NCI-H446 (cell line): ENCODE measurements around the gene HELQ.

Experiments used
- DNase-seq, 2 experiments: peaks; one replicate each; lab custom pipeline; 2025; lab: John Stamatoyannopoulos, UW

Gene HELQ

GRCh38 chr4:83440148-83440814 is 15.3 kb downstream of the HELQ start:
- no peak for DNase-seq

DNA sequence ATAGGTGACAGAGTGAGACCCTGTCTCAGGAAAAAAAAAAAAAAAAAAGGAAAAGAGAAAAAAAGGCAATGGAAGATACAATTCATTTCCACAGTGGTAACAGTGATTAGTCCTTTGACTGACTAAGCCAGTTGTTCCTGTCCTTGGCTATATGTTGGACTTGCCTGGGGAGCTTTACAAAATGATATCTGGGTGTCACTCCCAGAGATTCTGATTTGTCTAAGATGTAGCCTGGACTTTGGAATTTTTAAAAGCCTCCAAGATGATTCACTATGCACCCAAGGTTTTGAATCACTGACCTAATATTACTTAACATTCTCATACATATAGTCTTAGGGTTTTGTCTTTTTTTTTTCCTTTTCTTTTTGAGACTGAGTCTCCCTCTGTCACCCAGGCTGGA is 16.9 kb downstream of the HELQ start:
- no peak for DNase-seq

GRCh38 chr4:83436680-83437079 is 18.9 kb downstream of the HELQ start:
- no peak for DNase-seq

- no peak for DNase-seq
Observed at GRCh38 chr4:83431200-83431599, 24.4 kb downstream of the HELQ start.

DNA sequence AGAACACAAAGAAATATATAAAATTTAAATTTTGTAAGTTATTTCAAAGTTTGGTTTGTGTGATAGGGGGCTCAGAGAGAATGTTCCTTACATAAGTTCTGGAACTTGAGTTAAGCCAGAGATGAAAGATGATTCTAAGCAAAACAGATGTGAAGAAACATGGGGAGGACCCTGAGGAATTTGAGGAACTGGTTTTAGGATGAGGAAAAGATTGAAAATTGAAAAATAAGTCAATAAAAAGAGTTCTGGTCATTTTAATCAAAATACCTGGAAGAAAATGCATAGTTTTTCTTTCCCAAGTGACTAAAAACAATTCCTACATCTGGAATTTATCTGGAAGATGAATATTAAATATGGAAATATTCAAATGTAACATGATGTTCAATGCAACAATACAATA is 37.4 kb downstream of the HELQ start:
- no peak for DNase-seq

DNA sequence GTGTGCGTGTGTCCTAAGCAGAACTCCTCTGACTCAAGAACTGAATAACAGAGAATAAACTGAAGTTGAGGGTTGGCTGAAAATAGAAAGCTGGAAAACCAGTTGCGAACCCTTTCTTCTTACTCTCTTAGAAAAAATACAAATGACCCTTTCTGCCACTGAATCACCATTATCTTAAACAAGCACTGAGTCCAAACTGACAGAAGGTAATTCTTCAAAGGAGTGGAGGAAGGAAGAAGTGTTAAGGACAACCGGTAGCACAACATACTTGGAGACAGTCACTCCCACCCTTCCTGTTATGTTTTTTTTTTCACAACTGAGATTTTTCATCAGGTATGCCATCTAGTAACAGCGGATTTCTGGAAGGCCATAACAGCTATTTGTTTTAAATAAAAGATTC is 38.1 kb downstream of the HELQ start:
- DNase-seq: no peak

DNA sequence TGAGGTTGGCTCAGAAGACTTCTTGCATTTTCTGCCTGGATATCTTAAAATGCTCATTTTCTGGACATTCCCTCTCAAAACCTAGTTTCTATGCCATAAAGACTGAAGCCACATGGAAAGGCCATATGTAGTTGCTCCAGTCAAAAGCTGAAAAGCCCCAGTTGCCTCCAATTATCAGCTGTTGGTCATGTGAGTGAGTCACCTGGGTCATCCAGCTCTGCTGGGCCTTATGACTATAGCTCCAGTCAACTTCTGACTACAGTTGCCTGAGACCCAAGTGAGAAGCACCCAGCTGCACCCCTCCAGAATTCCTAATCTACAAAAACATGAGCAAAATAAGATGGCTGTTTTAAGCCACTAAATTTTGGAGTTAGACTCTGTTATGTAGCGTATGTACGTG is 41.9 kb downstream of the HELQ start:
- no peak for DNase-seq

GRCh38 chr4:83408908-83409307 is 46.7 kb downstream of the HELQ start:
- DNase-seq: no peak

DNA sequence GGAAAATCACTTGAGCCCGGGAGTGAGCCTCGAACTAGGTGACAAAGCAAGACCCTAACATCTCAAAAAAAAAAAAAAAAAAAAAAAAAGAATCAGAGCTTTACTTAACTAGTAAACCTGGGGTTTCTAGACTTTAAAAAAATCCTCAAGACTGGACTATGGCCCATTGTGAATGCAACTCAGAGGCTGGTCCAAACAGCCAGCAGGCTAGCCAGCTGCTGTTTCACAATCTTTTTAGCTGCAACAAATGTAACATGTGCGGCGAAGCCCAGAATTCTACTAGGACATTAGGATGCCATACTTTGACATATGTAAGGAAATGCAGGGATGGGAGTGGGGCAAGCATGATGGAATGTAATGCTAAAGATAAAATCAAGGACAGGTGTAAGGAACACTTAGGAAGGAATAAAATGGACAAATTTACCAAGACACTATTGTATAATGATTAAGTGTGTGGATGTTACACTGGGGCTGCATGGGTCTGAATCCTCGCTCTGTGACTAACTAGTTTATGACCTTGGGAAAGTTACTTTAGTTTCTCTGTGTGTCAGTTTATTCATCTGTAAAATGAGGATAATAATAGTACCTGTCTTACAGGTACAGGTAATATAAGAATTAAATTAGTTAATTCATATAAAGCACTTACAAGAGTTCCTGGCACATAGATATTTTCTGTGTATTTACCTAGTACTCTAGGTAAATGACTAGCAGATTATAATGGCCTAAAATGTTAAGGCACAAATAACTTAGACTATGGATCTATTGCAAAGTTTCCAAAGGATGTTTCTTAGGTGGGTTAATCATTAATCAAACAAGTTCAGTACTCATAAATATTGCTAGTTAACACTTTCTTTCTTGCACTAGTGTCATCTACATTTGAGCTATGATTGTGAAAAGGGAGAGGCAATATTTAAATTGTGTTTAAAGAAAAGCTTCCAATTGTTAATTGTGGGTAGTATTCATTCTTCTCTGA is 49.5 kb downstream of the HELQ start:
- no peak for DNase-seq

GRCh38 chr4:83398158-83398557 is 57.5 kb downstream of the HELQ start:
- DNase-seq: peak in 1 of 2 experiments; percentile 0

DNA sequence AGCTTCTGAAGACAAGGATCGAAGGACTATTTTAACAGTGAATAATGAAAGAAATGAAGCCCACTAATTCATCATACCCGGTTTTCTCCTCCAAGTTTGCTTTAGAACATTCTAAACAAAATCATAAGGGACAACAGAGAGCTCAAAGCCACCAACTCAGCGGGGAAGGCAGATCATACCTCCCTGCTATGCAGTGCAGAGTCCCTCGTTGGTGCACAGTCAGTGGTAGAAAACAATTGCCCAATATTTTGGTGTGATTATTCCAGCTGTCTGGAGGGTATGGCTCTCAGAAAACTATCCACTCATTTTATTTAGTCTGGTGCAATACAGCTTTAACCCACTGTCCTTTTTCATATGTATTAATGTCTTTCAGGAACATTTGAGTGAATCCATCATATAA is 61.7 kb downstream of the HELQ start:
- no peak for DNase-seq

GRCh38 chr4:83392562-83392961 is 63.1 kb downstream of the HELQ start:
- DNase-seq: no peak

GRCh38 chr4:83390944-83391343 is 64.7 kb downstream of the HELQ start:
- DNase-seq: no peak

- no peak for DNase-seq
Observed at GRCh38 chr4:83389756-83390505, 65.7 kb downstream of the HELQ start.

- peak in 1 of 2 experiments; percentile 2 for DNase-seq
Observed at GRCh38 chr4:83389037-83389720, 66.4 kb downstream of the HELQ start.

- no peak for DNase-seq
Observed at GRCh38 chr4:83388313-83388676, 67.3 kb downstream of the HELQ start.

- DNase-seq: no peak
Observed at GRCh38 chr4:83387476-83388312, 67.9 kb downstream of the HELQ start.

DNA sequence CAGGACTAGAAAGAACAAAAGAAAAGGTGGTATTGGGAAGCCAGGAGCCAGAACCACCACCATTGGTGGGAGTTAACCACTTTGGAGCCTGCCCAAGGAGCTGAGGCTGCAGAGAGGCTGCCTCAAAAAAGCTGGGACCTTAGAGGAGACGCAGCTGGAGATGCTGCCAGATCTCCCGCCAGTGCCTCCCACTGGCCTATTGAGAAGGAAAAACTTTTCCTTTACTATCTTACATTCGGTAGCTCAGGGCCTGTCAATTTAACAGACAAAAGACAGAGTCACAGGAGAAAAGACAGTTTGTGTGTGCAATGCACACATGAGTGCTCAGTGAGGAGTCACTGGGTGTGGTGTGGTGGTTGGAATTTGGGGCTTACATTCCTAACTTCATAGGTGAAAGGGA is 68.6 kb downstream of the HELQ start:
- no peak for DNase-seq

GRCh38 chr4:83382850-83383249 is 72.8 kb downstream of the HELQ start:
- no peak for DNase-seq

GRCh38 chr4:83381173-83381572 is 74.5 kb downstream of the HELQ start:
- DNase-seq: no peak

GRCh38 chr4:83378419-83378818 is 77.2 kb downstream of the HELQ start:
- no peak for DNase-seq
